ENCODE data around the gene ZNF441. TPM values are rescaled to one million over a fixed set of nuclear protein-coding genes. Genes with fewer than 3 reads are reported as not detected.
"Not testable (repeated sequence)": the region's sequence is repeated elsewhere in the genome, so short reads cannot be mapped to it uniquely, and the experiment has no call there.

The ZNF441 gene
- total RNA-seq, 4 donors from 2014 or later = 2.6 to 12.8 (median 4.6) TPM

DNA sequence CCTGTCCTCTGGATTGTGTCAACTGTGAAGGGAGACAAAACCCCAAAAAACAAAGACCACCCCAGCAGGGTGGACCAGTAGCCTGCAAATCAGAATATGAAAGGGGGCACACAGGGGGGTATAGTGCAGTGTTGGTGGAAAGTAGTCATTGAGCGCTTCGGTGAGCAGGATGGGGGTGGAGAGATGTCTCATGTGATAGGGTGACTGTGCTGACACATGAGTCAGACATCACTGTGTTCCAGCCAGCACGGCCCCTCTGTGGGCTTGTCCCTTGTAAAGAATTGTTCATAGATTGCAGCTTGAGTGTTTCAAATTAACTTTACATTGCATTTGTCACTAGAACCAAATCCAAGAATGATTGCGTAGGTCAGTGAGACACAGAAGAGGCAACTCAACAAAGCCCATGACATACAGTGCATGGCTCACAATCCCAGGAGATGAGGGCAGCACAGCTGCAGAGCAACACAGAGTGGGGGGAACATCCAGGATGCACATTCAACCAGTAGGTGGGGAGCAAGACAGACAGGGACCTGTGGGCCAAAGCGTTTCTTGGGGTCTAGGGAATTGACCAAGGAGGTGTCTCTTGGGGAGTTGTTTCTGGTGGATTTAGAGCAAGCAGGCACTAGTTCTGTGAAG lies 54.8 kb downstream of the ZNF441 start:
- no peak for DNase-seq (ENCODE audit: low spot score)
- TF ChIP-seq, protein P1, sequence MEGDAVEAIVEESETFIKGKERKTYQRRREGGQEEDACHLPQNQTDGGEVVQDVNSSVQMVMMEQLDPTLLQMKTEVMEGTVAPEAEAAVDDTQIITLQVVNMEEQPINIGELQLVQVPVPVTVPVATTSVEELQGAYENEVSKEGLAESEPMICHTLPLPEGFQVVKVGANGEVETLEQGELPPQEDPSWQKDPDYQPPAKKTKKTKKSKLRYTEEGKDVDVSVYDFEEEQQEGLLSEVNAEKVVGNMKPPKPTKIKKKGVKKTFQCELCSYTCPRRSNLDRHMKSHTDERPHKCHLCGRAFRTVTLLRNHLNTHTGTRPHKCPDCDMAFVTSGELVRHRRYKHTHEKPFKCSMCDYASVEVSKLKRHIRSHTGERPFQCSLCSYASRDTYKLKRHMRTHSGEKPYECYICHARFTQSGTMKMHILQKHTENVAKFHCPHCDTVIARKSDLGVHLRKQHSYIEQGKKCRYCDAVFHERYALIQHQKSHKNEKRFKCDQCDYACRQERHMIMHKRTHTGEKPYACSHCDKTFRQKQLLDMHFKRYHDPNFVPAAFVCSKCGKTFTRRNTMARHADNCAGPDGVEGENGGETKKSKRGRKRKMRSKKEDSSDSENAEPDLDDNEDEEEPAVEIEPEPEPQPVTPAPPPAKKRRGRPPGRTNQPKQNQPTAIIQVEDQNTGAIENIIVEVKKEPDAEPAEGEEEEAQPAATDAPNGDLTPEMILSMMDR (IDR thresholded peaks at IDR 0.05) = no peak
- ATAC-seq (ENCODE audit: low FRiP score) = no peak

- ATAC-seq (ENCODE audit: low FRiP score) = not testable (repeated sequence)
These were observed 62.4 kb downstream of the ZNF441 start for GRCh38 chr19:11828957-11829876.

GRCh38 chr19:11832253-11832912 lies 65.6 kb downstream of the ZNF441 start:
- no peak for ATAC-seq (ENCODE audit: low FRiP score)
- DNase-seq (ENCODE audit: low spot score) = no peak
- TF ChIP-seq, protein P1 (IDR thresholded peaks at IDR 0.05) = no peak

More at GRCh38 chr19:11828957-11829876, 62.4 kb downstream of the ZNF441 start:
- DNase-seq (ENCODE audit: low spot score) = not testable (repeated sequence)

GRCh38 chr19:11833541-11833940 lies 66.7 kb downstream of the ZNF441 start:
- DNase-seq (ENCODE audit: low spot score) (no peak), ATAC-seq (ENCODE audit: low FRiP score) (no peak)
- TF ChIP-seq, protein P1 (IDR thresholded peaks at IDR 0.05) = no peak

Other genes starting within 250 kb of the ZNF441 start
- 10 to 100 TPM; 25.0 to 63.1 (median 33.2) TPM for gene ECSIT, start 237.9 kb upstream of the ZNF441 start, total RNA-seq
- 10 to 100 TPM in 2 of 4 donors, 1 to 10 TPM in 2; 6.4 to 43.8 (median 14.5) TPM for gene CNN1, start 228.1 kb upstream of the ZNF441 start, total RNA-seq
- 10 to 100 TPM; 32.0 to 39.8 (median 33.7) TPM for gene ELOF1, start 207.8 kb upstream of the ZNF441 start, total RNA-seq
- gene ACP5, start 189.4 kb upstream of the ZNF441 start, total RNA-seq = 100 to 1,000 TPM in 1 of 4 donors, 10 to 100 TPM in 3; 24.4 to 133 (median 36.1) TPM
- 10 to 100 TPM in 1 of 4 donors, 1 to 10 TPM in 3; 5.4 to 12.1 (median 6.2) TPM for gene ZNF627, start 169.5 kb upstream of the ZNF441 start, total RNA-seq
- 10 to 100 TPM in 1 of 4 donors, 1 to 10 TPM in 3; 3.4 to 14.2 (median 5.4) TPM for gene ZNF823, start 28.1 kb upstream of the ZNF441 start, total RNA-seq
- gene ZNF491, start 31.5 kb downstream of the ZNF441 start, total RNA-seq = 1 to 10 TPM in 1 of 4 donors, under 1 TPM in 3; 0.36 to 3.9 (median 0.76) TPM
- 10 to 100 TPM in 2 of 4 donors, 1 to 10 TPM in 2; 7.1 to 13.9 (median 9.2) TPM for gene ZNF440, start 47.3 kb downstream of the ZNF441 start, total RNA-seq
- 1 to 10 TPM; 1.6 to 8.2 (median 2.6) TPM for gene ZNF439, start 81.7 kb downstream of the ZNF441 start, total RNA-seq
- 10 to 100 TPM in 1 of 4 donors, 1 to 10 TPM in 3; 3.4 to 13.6 (median 7.2) TPM for gene ZNF69, start 120.8 kb downstream of the ZNF441 start, total RNA-seq
- gene ZNF700, start 158.1 kb downstream of the ZNF441 start, total RNA-seq = 10 to 100 TPM in 3 of 4 donors, 1 to 10 TPM in 1; 8.3 to 26.5 (median 10.4) TPM
- 1 to 10 TPM; 1.9 to 8.0 (median 3.6) TPM for gene ZNF763, start 198.0 kb downstream of the ZNF441 start, total RNA-seq